Activated T-helper 17 cell treated with anti-CD3 and anti-CD28 coated beads, Interleukin-2, amount 50 U/mL, for 72 hours (primary cell): Measurements from ENCODE around the gene PRTN3. TPM values are rescaled to one million over a fixed set of nuclear protein-coding genes. Genes with fewer than 3 reads are reported as not detected.
"Not testable (repeated sequence)": the region's sequence is repeated elsewhere in the genome, so short reads cannot be mapped to it uniquely, and the experiment has no call there.

Source experiments
- ATAC-seq: fragments of 150-1000 bp; cut with Tn5 transposase; replicated peaks from 2 replicates; pipeline ENCODE4 v1.10.0; 2021; ENCODE audit warnings: mild to moderate bottlenecking, moderate library complexity
- H3K27ac Mint-ChIP-seq: one replicate; pipeline ENCODE4 v1.8.0; 2022; ENCODE audit warnings: mixed read lengths
- H3K27me3 Mint-ChIP-seq: one replicate; pipeline ENCODE4 v1.8.0; 2022; ENCODE audit warnings: mixed read lengths
- H3K36me3 Mint-ChIP-seq: one replicate; pipeline ENCODE4 v1.8.0; 2022; ENCODE audit warnings: low read depth, mild to moderate bottlenecking, mixed read lengths
- H3K4me1 Mint-ChIP-seq: one replicate; pipeline ENCODE4 v1.8.0; 2022; ENCODE audit warnings: mixed read lengths
- H3K4me3 Mint-ChIP-seq: one replicate; pipeline ENCODE4 v1.8.0; 2022; ENCODE audit warnings: mild to moderate bottlenecking, mixed read lengths
- H3K9me3 Mint-ChIP-seq: one replicate; pipeline ENCODE4 v1.8.0; 2022; ENCODE audit warnings: mixed read lengths
- total RNA-seq, 2 donors: library from RNA; stranded (reverse); gene quantifications; one replicate each; pipeline ENCODE4 v1.2.3, GENCODE V29; 2022

Gene PRTN3
- total RNA-seq, 2 donors from 2014 or later = not detected

GRCh38 chr19:810077-810855 is 30.5 kb upstream of the PRTN3 start:
- ATAC-seq = no peak
- H3K4me1 Mint-ChIP-seq = peaks cover 8% of the 10 kb centered on the region
- peaks cover 71% of the 10 kb centered on the region for H3K36me3 Mint-ChIP-seq
- H3K27ac Mint-ChIP-seq = no peak overlapping the region
- no peaks in the 10 kb centered on the region for H3K27me3 Mint-ChIP-seq
- no peaks in the 10 kb centered on the region for H3K9me3 Mint-ChIP-seq
- no peak overlapping the region for H3K4me3 Mint-ChIP-seq

GRCh38 chr19:810883-811489 is 29.8 kb upstream of the PRTN3 start:
- Mint-ChIP-seq H3K4me1 (peaks cover 11% of the 10 kb centered on the region), H3K4me3 (no peak overlapping the region), H3K36me3 (peaks cover 71% of the 10 kb centered on the region), H3K27me3 (no peaks in the 10 kb centered on the region), H3K27ac (no peak overlapping the region), H3K9me3 (no peaks in the 10 kb centered on the region)
- no peak for ATAC-seq

GRCh38 chr19:811506-812048 is 29.2 kb upstream of the PRTN3 start:
- H3K4me1 Mint-ChIP-seq = peaks cover 17% of the 10 kb centered on the region
- no peaks in the 10 kb centered on the region for H3K27me3 Mint-ChIP-seq
- peaks cover 74% of the 10 kb centered on the region for H3K36me3 Mint-ChIP-seq
- H3K4me3 Mint-ChIP-seq = no peak overlapping the region
- no peak for ATAC-seq
- no peak overlapping the region for H3K27ac Mint-ChIP-seq
- peaks cover 4% of the 10 kb centered on the region for H3K9me3 Mint-ChIP-seq

- ATAC-seq = no peak
- H3K27me3 Mint-ChIP-seq = no peaks in the 10 kb centered on the region
- H3K4me3 Mint-ChIP-seq = no peak overlapping the region
- H3K9me3 Mint-ChIP-seq = peaks cover 5% of the 10 kb centered on the region
- H3K27ac Mint-ChIP-seq = no peak overlapping the region
- H3K4me1 Mint-ChIP-seq = peaks cover 22% of the 10 kb centered on the region
- H3K36me3 Mint-ChIP-seq = peaks cover 74% of the 10 kb centered on the region
Observed at GRCh38 chr19:812049-812746, 28.6 kb upstream of the PRTN3 start.

GRCh38 chr19:812747-813218 is 28.0 kb upstream of the PRTN3 start:
- no peak for ATAC-seq

GRCh38 chr19:813219-814151 is 27.3 kb upstream of the PRTN3 start:
- Mint-ChIP-seq H3K4me1 (peaks cover 14% of the 10 kb centered on the region), H3K4me3 (no peak overlapping the region), H3K27me3 (no peaks in the 10 kb centered on the region), H3K36me3 (peaks cover 64% of the 10 kb centered on the region), H3K9me3 (peaks cover 5% of the 10 kb centered on the region), H3K27ac (no peak overlapping the region)
- ATAC-seq = no peak

More at GRCh38 chr19:812747-813218, 28.0 kb upstream of the PRTN3 start:
- H3K4me3 Mint-ChIP-seq = no peak overlapping the region
- peaks cover 16% of the 10 kb centered on the region for H3K4me1 Mint-ChIP-seq
- H3K9me3 Mint-ChIP-seq = peaks cover 5% of the 10 kb centered on the region
- peaks cover 68% of the 10 kb centered on the region for H3K36me3 Mint-ChIP-seq
- H3K27ac Mint-ChIP-seq = no peak overlapping the region
- H3K27me3 Mint-ChIP-seq = no peaks in the 10 kb centered on the region

- H3K4me3 Mint-ChIP-seq = no peak overlapping the region
- ATAC-seq = peak; percentile 16
- peaks cover 5% of the 10 kb centered on the region for H3K9me3 Mint-ChIP-seq
- H3K27ac Mint-ChIP-seq = peak overlapping the region; percentile 69
- H3K36me3 Mint-ChIP-seq = peaks cover 54% of the 10 kb centered on the region
- peaks cover 14% of the 10 kb centered on the region for H3K4me1 Mint-ChIP-seq
- H3K27me3 Mint-ChIP-seq = no peaks in the 10 kb centered on the region
Observed at GRCh38 chr19:814152-815078, 26.4 kb upstream of the PRTN3 start.

GRCh38 chr19:815079-815774 is 25.6 kb upstream of the PRTN3 start:
- Mint-ChIP-seq H3K27me3 (no peaks in the 10 kb centered on the region), H3K36me3 (peaks cover 46% of the 10 kb centered on the region), H3K4me1 (peaks cover 14% of the 10 kb centered on the region), H3K9me3 (peaks cover 5% of the 10 kb centered on the region), H3K4me3 (no peak overlapping the region), H3K27ac (peak overlapping the region; percentile 69)
- ATAC-seq = peak; percentile 24

GRCh38 chr19:815775-816499 is 24.9 kb upstream of the PRTN3 start:
- Mint-ChIP-seq H3K9me3 (peaks cover 5% of the 10 kb centered on the region), H3K4me3 (no peak overlapping the region), H3K27me3 (no peaks in the 10 kb centered on the region), H3K4me1 (peaks cover 14% of the 10 kb centered on the region), H3K36me3 (peaks cover 40% of the 10 kb centered on the region), H3K27ac (no peak overlapping the region)
- peak; percentile 11 for ATAC-seq

- no peak for ATAC-seq
- Mint-ChIP-seq H3K4me1 (peaks cover 14% of the 10 kb centered on the region), H3K27ac (no peak overlapping the region), H3K27me3 (no peaks in the 10 kb centered on the region), H3K36me3 (peaks cover 35% of the 10 kb centered on the region), H3K4me3 (no peak overlapping the region), H3K9me3 (peaks cover 5% of the 10 kb centered on the region)
Observed at GRCh38 chr19:816500-816857, 24.3 kb upstream of the PRTN3 start.

- not testable (repeated sequence) for H3K27me3 Mint-ChIP-seq, H3K4me3 Mint-ChIP-seq, ATAC-seq, H3K27ac Mint-ChIP-seq, H3K9me3 Mint-ChIP-seq
- H3K4me1 Mint-ChIP-seq = peaks cover 14% of the 10 kb centered on the region
- peaks cover 17% of the 10 kb centered on the region for H3K36me3 Mint-ChIP-seq
Observed at GRCh38 chr19:820212-820611, 20.6 kb upstream of the PRTN3 start.

- peaks cover 8% of the 10 kb centered on the region for H3K4me1 Mint-ChIP-seq
- peaks cover 9% of the 10 kb centered on the region for H3K36me3 Mint-ChIP-seq
- no peak for ATAC-seq
- no peak overlapping the region for H3K27ac Mint-ChIP-seq
- no peak overlapping the region for H3K4me3 Mint-ChIP-seq
- H3K27me3 Mint-ChIP-seq = no peaks in the 10 kb centered on the region
- peaks cover 4% of the 10 kb centered on the region for H3K9me3 Mint-ChIP-seq
Observed at GRCh38 chr19:821231-821824, 19.5 kb upstream of the PRTN3 start.
